Measurements from ENCODE around the gene C11orf71. TPM values are rescaled to one million over a fixed set of nuclear protein-coding genes. Genes with fewer than 3 reads are reported as not detected.

C11orf71 gene
- total RNA-seq, 1 donor from 2014 or later = 6.7 TPM

DNA sequence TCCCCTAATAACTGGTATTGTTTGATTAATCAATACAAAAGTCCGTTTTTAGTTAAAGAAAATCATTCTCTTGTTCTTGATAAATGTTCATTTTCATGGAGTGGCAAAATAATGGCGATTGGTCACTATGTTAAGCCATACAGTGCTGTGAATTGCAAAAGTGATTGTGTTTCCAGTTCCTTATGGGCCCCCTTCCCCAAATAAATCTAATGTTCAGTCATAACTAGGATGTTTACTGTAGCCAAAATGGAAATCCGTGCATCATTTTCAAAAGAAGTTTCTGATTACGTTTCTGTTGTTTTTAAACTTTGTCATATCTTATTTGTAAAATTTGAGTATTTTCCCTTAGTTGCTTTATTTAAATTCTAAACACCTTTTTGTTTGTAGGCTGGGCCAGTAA is 1.0 kb upstream of the C11orf71 start:
- DNase-seq (ENCODE audit: low spot score) = no peak
- no peaks in the 10 kb centered on the region for H3K9me3 Mint-ChIP-seq (ENCODE audit: unreplicated experiment)
- TF ChIP-seq CTCF (IDR thresholded peaks at IDR 0.05; ENCODE audit: unreplicated experiment) = no peak
- H3K4me1 Mint-ChIP-seq (ENCODE audit: unreplicated experiment) = peaks cover 21% of the 10 kb centered on the region
- peaks cover 10% of the 10 kb centered on the region for H3K27me3 Mint-ChIP-seq (ENCODE audit: unreplicated experiment)
- peak overlapping the region; percentile 100 for H3K4me3 Mint-ChIP-seq (ENCODE audit: unreplicated experiment)
- H3K27ac Mint-ChIP-seq (ENCODE audit: unreplicated experiment) = peak overlapping the region; percentile 99
- H3K36me3 Mint-ChIP-seq (ENCODE audit: low read depth, unreplicated experiment) = no peaks in the 10 kb centered on the region

DNA sequence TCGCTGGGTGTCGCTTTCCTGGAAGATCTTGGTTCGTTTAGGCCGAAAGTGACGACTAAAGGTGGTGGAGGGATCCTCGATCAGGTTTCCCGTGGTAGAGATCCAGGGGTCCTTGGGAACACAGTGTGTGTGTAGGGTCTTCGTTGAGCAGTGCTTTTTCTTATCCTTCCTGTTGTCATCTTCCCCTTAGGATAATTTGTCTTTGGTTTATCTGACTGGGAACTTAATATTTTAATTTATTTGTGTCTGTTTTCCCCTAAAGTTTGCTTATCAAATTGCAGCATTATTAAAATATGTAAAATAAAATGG is 558 bp upstream of the C11orf71 start:
- no peaks in the 10 kb centered on the region for H3K36me3 Mint-ChIP-seq (ENCODE audit: low read depth, unreplicated experiment)
- H3K27ac Mint-ChIP-seq (ENCODE audit: unreplicated experiment) = peak overlapping the region; percentile 99
- peaks cover 10% of the 10 kb centered on the region for H3K27me3 Mint-ChIP-seq (ENCODE audit: unreplicated experiment)
- peak overlapping the region; percentile 100 for H3K4me3 Mint-ChIP-seq (ENCODE audit: unreplicated experiment)
- no peak for TF ChIP-seq CTCF (IDR thresholded peaks at IDR 0.05; ENCODE audit: unreplicated experiment)
- H3K9me3 Mint-ChIP-seq (ENCODE audit: unreplicated experiment) = no peaks in the 10 kb centered on the region
- H3K4me1 Mint-ChIP-seq (ENCODE audit: unreplicated experiment) = peaks cover 21% of the 10 kb centered on the region
- DNase-seq (ENCODE audit: low spot score) = no peak

GRCh38 chr11:114399490-114400215 is 658 bp downstream of the C11orf71 start:
- no peak for TF ChIP-seq CTCF (IDR thresholded peaks at IDR 0.05; ENCODE audit: unreplicated experiment)
- Mint-ChIP-seq H3K36me3 (ENCODE audit: low read depth, unreplicated experiment) (no peaks in the 10 kb centered on the region), H3K27me3 (ENCODE audit: unreplicated experiment) (peaks cover 9% of the 10 kb centered on the region), H3K9me3 (ENCODE audit: unreplicated experiment) (no peaks in the 10 kb centered on the region), H3K4me1 (ENCODE audit: unreplicated experiment) (peaks cover 21% of the 10 kb centered on the region), H3K4me3 (ENCODE audit: unreplicated experiment) (peak overlapping the region; percentile 100), H3K27ac (ENCODE audit: unreplicated experiment) (peak overlapping the region; percentile 99)
- DNase-seq (ENCODE audit: low spot score) = peak; percentile 53

GRCh38 chr11:114398303-114398920 is 1.9 kb downstream of the C11orf71 start:
- no peak for TF ChIP-seq CTCF (IDR thresholded peaks at IDR 0.05; ENCODE audit: unreplicated experiment)
- no peaks in the 10 kb centered on the region for H3K36me3 Mint-ChIP-seq (ENCODE audit: low read depth, unreplicated experiment)
- H3K4me1 Mint-ChIP-seq (ENCODE audit: unreplicated experiment) = peaks cover 18% of the 10 kb centered on the region
- peak overlapping the region; percentile 100 for H3K4me3 Mint-ChIP-seq (ENCODE audit: unreplicated experiment)
- peaks cover 9% of the 10 kb centered on the region for H3K27me3 Mint-ChIP-seq (ENCODE audit: unreplicated experiment)
- no peaks in the 10 kb centered on the region for H3K9me3 Mint-ChIP-seq (ENCODE audit: unreplicated experiment)
- no peak for DNase-seq (ENCODE audit: low spot score)
- peak overlapping the region; percentile 55 for H3K27ac Mint-ChIP-seq (ENCODE audit: unreplicated experiment)

- Mint-ChIP-seq H3K4me1 (ENCODE audit: unreplicated experiment) (peaks cover 14% of the 10 kb centered on the region), H3K36me3 (ENCODE audit: low read depth, unreplicated experiment) (no peaks in the 10 kb centered on the region), H3K9me3 (ENCODE audit: unreplicated experiment) (no peaks in the 10 kb centered on the region), H3K4me3 (ENCODE audit: unreplicated experiment) (no peak overlapping the region), H3K27ac (ENCODE audit: unreplicated experiment) (no peak overlapping the region), H3K27me3 (ENCODE audit: unreplicated experiment) (peaks cover 9% of the 10 kb centered on the region)
- TF ChIP-seq CTCF (IDR thresholded peaks at IDR 0.05; ENCODE audit: unreplicated experiment) = no peak
- no peak for DNase-seq (ENCODE audit: low spot score)
These were observed 2.8 kb downstream of the C11orf71 start for GRCh38 chr11:114397349-114397982.
